Measurements from ENCODE around the gene IFNG. TPM values are rescaled to one million over a fixed set of nuclear protein-coding genes. Genes with fewer than 3 reads are reported as not detected.

The IFNG gene
- total RNA-seq, 1 donor from 2014 or later: not detected

DNA sequence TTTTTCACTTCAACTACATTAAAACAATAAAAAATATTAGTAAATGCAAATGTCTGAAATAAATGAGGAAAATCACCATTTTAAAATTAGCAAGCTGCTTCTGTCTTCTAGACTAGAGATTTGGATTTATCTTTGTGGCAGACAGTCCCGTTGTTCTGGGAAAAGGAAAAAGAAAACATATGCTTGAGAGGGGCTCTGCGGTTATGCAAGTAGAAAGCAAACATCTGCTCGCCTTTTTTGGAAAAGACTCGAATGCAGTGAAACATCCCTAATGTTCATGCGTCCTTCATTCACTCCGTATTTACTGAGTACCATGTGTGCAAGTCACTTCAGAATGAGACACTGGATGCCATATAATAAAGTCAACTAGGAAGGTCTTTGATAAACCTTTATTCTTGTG lies 44.9 kb downstream of the IFNG start:
- ATAC-seq: no peak

DNA sequence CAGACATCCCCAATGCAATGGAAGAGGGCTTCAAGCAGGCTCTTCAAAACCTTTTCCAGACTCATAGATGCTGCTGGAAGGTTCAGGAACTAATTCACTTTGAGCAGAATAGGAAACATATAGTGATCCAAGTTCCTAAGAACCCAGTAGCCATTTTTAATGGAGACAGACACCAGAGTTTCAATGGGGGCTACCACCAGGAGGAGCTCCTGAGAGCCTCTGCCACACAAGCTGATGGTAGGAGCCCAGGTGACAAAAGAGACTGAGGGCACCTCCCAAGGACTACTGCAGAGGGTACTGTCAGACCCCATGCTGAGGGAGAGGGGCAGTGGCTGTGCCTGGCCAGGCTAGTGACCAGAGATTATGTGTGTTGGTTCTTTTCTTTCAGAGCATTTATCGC lies 45.9 kb downstream of the IFNG start:
- ATAC-seq: no peak

DNA sequence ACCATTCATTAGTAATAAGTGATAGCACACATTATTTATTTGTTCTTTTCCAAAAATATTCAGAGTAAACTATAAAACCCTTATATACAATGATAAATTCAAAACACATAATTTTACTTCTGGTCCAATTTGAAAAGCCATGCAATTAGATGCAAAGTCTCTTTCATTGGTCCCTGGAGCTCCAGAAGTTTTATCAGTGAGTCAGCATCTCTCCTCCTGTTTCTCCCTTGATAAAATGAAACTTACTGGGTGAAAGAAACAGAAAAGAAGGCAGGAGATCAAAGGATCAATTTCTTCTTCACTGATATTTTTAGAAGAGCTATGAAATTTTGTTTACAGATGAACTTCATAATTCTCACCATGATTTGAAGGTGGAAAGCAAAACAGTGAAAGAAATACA lies 47.5 kb downstream of the IFNG start:
- ATAC-seq: no peak

DNA sequence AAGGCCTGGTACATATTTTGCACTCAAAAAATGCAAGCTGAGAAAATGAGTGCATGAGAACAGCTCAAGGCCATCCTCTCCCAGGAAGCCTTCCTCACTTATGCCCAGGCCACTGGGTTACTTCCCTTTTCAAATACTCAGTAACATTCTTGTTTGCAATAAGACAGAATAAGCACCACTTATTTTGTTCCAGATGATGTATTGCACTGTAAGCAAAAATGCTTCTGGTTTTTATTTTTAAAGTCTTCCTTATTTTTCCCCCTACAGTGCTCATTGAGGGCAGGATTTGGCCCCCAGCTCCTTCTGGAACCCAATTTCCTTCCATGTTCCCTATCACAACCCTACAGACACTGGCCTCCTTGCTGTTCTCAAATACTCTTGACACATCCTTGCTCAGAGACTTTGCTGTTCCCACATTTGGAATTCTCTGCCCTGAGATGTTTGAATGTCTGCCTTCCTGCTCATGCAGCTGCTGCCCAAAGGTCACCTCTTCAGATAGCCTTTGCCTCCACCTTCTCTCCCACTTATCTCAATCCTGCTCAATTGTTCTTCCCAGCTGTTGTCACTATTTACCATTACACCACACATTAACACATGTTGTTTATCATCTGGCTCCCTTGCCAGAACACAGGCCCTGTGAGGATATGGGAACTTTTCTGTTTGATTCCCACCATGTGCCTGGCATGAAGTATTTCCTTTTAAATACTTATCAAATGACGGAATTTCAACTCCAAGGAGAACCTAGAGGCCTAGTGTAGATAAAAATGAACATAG lies 49.9 kb downstream of the IFNG start:
- no peak for ATAC-seq

DNA sequence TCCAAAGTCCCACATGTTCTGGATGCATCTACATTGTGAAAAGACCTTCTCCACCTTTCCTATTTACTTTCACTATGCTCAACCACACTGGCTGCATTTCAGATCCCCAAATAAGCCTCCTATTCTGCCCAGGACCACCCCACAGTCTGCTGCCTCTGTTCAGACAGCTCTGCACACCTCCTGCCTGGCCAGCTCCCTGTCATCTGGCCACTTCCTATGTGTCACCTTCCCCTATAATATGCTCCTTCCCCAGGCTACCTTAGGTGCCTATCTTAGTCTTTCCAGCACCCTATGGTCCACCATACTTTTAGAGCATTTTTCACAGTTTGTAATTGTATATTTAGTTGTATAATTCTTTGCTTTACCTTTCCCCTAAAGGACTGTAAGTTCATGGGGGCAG lies 50.5 kb downstream of the IFNG start:
- no peak for ATAC-seq

DNA sequence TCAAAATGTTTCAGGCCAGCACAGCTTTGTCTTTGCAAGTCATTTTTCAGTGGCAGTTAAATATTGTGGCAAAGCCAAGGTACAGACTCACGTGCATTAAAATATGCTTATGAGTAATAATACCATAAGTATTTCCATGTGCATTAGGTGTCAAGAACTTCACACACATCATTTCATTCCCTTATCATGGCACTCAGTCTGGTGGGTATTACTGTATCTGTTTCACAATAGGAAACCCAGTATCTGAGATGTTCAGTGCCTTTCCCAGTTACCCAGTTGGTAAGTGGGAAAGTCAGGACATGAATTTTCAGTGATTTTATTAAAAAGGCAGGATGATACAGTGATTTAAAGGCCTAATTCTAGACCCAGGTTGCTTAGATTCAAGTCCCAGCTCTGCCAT lies 52.9 kb downstream of the IFNG start:
- ATAC-seq: no peak

DNA sequence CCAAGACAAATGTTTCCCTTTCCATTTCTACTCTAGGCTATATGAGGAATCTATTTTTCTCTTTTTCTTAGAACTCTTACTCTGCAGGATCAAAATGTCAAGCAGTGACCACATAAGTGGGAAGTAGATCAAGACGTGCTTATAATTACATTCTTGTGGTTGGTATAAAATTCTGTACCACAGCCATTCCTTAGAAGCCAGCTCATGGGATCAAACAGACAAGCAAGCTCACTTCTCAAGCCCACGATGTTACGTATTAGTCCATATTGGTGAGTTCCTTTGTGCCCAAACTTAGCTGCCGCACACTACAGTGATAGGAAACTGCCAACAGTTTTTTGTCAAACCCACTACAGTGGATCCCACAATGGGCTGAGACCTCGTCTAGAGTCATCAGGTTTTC lies 53.4 kb downstream of the IFNG start:
- ATAC-seq: no peak

Other genes with a start within 250 kb of the IFNG start
- gene IFNG-AS1, start 170.3 kb downstream of the IFNG start, total RNA-seq: not detected
- not detected for gene IL26, start 66.1 kb upstream of the IFNG start, total RNA-seq
- gene IL22, start 93.9 kb upstream of the IFNG start, total RNA-seq: 0.44 TPM
- gene MDM1, start 172.6 kb upstream of the IFNG start, total RNA-seq: 5.3 TPM